Measurements from ENCODE around the gene CFAP68. TPM values are rescaled to one million over a fixed set of nuclear protein-coding genes. Genes with fewer than 3 reads are reported as not detected.

Gene CFAP68
- total and polyA plus RNA-seq, 2 of the 8 experiments (the other 6 are each of a cell fraction or from before 2014, with no cell fraction given) = 21.4 to 43.1 TPM

GRCh38 chr11:111870886-111871692, 8.3 kb upstream of the CFAP68 start, which contains the start of gene ALG9:
TSS of gene ALG9 (minus strand) at chr11:111871581. CDS start at chr11:111871482, 99 bp downstream.
- Histone ChIP-seq H2AK5ac (ENCODE audit: low read depth, low read length) (no peak within 1 kb of the TSS), H3K4ac (replicated peaks; ENCODE audit: insufficient read length, low read depth, low read length) (peak within 1 kb of the TSS; percentile 80), H2AFZ (ENCODE audit: low read length) (peak within 1 kb of the TSS; percentile 92), H2BK120ac (replicated peaks; ENCODE audit: low read depth, low read length) (no peak within 1 kb of the TSS), H3K9ac (replicated peaks in 1 of 4; ENCODE audit: extremely low read depth in 1 of 4, low read depth in 3 of 4, low read length in 3 of 4) (peak within 1 kb of the TSS; percentile 39 to 84 (median 70); a peak in 6 of 7 replicates), H3K18ac (ENCODE audit: extremely low read depth, low read length) (peak within 1 kb of the TSS; percentile 96; the same call in 1 of the 2 replicates), H4K8ac (ENCODE audit: extremely low read depth, insufficient read depth, low read length) (peak within 1 kb of the TSS; percentile 76), H3K23me2 (ENCODE audit: low read depth, low read length) (peaks cover 2% of the 10 kb centered on the region), H3K27ac (ENCODE audit: low read depth, low read length) (no peak within 1 kb of the TSS; the same call in 1 of the 2 replicates), H3K56ac (replicated peaks; ENCODE audit: insufficient read length, low read depth, low read length) (peak within 1 kb of the TSS; percentile 56), H2BK5ac (ENCODE audit: low read depth, low read length) (peak within 1 kb of the TSS; percentile 45; the same call in 1 of the 2 replicates), H4K20me1 (replicated peaks in 1 of 2; ENCODE audit: control insufficient read depth in 1 of 2, insufficient read depth in 2 of 2, low read length in 2 of 2) (no peaks in the 10 kb centered on the region), H3K4me2 (ENCODE audit: insufficient read depth in 1 of 2, low read depth in 2 of 2, low read length in 2 of 2) (peak within 1 kb of the TSS; percentile 46 to 88), H3K79me1 (ENCODE audit: low read depth, low read length) (no peaks in the 10 kb centered on the region), H2BK20ac (ENCODE audit: low read length) (no peak within 1 kb of the TSS), H2BK12ac (ENCODE audit: low read depth, low read length) (no peak within 1 kb of the TSS; the same call in 1 of the 2 replicates), H4K91ac (replicated peaks; ENCODE audit: insufficient read length, low read length) (peak within 1 kb of the TSS; percentile 96), H3K9me3 (ENCODE audit: insufficient read depth in 2 of 2, low read depth in 1 of 2, low read length in 1 of 2) (no peaks in the 10 kb centered on the region), H3K79me2 (ENCODE audit: control insufficient read depth in 1 of 2, insufficient read depth in 2 of 2, low read length in 2 of 2) (no peaks in the 10 kb centered on the region), H3K36me3 (ENCODE audit: control insufficient read depth in 2 of 4, insufficient read depth in 4 of 4, low read length in 3 of 4) (peaks cover 0 to 5% (median 0%) of the 10 kb centered on the region in 4 experiments; a peak in 1 of 8 replicates), H3K27me3 (replicated peaks in 1 of 4; ENCODE audit: control insufficient read depth in 3 of 4, extremely low read depth in 1 of 4, insufficient read depth in 3 of 4, low read length in 3 of 4) (no peaks in the 10 kb centered on the region; a peak in 1 of 7 replicates), H2BK15ac (ENCODE audit: low read length) (no peak within 1 kb of the TSS), H3K4me3 (ENCODE audit: extremely low read depth in 1 of 4, insufficient read depth in 2 of 4, low read depth in 3 of 4, low read length in 4 of 4) (peak within 1 kb of the TSS; percentile 69 to 88 (median 84)), H4K5ac (ENCODE audit: insufficient read length, low read depth, low read length) (peak within 1 kb of the TSS; percentile 94), H3K4me1 (replicated peaks in 1 of 4; ENCODE audit: control insufficient read depth in 3 of 4, insufficient read depth in 4 of 4, low read length in 3 of 4) (no peaks in the 10 kb centered on the region; a peak in 1 of 7 replicates), H3K23ac (ENCODE audit: insufficient read length) (no peak within 1 kb of the TSS), H3K14ac (ENCODE audit: insufficient read length) (no peak within 1 kb of the TSS)
- ChIA-PET POLR2A (ENCODE audit: partially characterized antibody) (interaction anchor here (0.6 to 2.2 kb wide), 9 partner anchors 9 to 216 kb away, joined by 3 to 7 read pairs (median 4); partner anchors contain the start of genes CFAP68, DIXDC1, FDXACB1 and SDHD), CTCF (ENCODE audit: partially characterized antibody) (interaction anchor here (0.5 to 3.0 kb wide), 19 partner anchors 10 to 447 kb away, joined by 3 to 32 read pairs (median 5); no protein-coding TSS in a partner anchor)
- DNase-seq (ENCODE audit: low read depth in 1 of 2, low spot score in 2 of 2) = peak; percentile 31 to 90
- 2% methylated on average over 51 of the region's 51 CpGs; no CpG with 5 or more reads in 1 of the 2 experiments for WGBS, 2 experiments (ENCODE audit: extremely low coverage in 1 of 2, insufficient coverage in 1 of 2, insufficient read length in 1 of 2, insufficient replicate concordance in 2 of 2, low coverage in 1 of 2, low lambda C conversion rate in 2 of 2, missing lambda C conversion rate in 1 of 2)
- no peak for FAIRE-seq
- TF ChIP-seq KDM4A (IDR thresholded peaks at IDR 0.05; ENCODE audit: low read depth, low read length, severe bottlenecking) = peak; percentile 97
- no peak for TF ChIP-seq JUN (IDR thresholded peaks at IDR 0.05; ENCODE audit: low read depth, low read length)
- no peak for TF ChIP-seq ATF3 (IDR thresholded peaks at IDR 0.05; ENCODE audit: insufficient read depth, low read depth, low read length)
- no peak for TF ChIP-seq USF2 (IDR thresholded peaks at IDR 0.05; ENCODE audit: low read length)
- TF ChIP-seq HDAC2 (IDR thresholded peaks at IDR 0.05; ENCODE audit: borderline replicate concordance in 1 of 2, low read depth in 2 of 2, low read length in 2 of 2) = peak in 1 of 2 experiments; percentile 75; a peak in 1 of 4 replicates
- peak; percentile 63 for TF ChIP-seq TAF7 (optimal IDR thresholded peaks at IDR 0.05; ENCODE audit: borderline replicate concordance, low read depth, low read length)
- no peak for TF ChIP-seq NANOG (IDR thresholded peaks at IDR 0.05; ENCODE audit: insufficient read depth, low read depth, low read length, poor library complexity, severe bottlenecking)
- TF ChIP-seq KDM5A (IDR thresholded peaks at IDR 0.05; ENCODE audit: low read length) = 0 out of 2 replicates have a peak, but pooled peaks have one; percentile 12
